Uterus (tissue), 2 donors: ENCODE data around the gene LRP4.

Experiments
- POLR2A ChIP-seq, 2 donors: fragments of 450-650 bp; IDR thresholded peaks; one replicate each; pipeline ENCODE4 v1.6.1; 2016; ENCODE audit warnings: antibody characterized with exemption in 2 of 2, mild to moderate bottlenecking in 1 of 2, moderate library complexity in 1 of 2
- TF ChIP-seq, protein P1 (sequence below), 4 experiments: fragments of 200-600 bp in 2 of 4; fragments of 450-650 bp in 2 of 4; sonication (generic) in 2 of 4; IDR thresholded peaks; one replicate each; pipeline ENCODE4 v1.5.1; 2016 to 2019; ENCODE audit warnings: antibody characterized with exemption in 4 of 4, mild to moderate bottlenecking in 2 of 4, moderate library complexity in 1 of 4

DNA sequence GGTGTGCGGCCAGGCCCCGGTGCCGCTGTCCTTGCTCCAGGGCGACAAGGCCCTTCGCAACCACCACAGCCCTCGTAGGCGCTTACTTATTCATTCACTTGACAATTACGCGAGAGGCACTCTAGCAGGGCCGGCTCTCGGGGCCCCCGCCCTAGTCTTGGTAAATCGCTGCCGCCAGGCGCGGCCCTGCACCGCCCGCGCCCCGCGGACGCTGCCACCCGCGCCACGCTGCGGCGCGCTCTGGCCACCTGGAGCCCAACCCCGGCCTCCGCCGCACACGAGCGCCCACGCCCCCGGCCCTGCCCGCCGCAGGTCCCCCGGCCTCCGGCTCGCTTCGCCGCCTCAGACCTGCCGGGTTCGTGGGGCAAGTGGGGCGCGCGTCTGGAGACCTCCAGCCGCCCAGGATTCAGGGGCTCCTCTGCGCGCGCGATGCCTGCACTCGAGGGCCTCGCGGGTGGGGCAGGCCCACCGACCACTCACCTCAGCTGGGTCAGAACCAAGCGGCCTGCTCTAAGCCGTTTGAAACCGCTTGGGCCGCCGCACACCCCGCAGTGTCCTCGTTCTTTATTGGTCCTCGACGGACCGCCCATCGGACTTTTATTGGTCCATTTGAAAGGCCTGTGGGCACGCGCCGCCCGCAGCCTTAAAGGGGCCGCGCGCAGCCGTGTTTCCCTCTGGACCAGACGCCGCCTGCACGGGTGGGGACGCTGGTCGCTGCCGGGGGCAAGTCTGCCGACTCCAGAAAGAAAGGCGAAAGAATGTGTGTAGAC is 72.4 kb downstream of the LRP4 start, which contains the start of gene CKAP5:
- TF ChIP-seq, protein P1, sequence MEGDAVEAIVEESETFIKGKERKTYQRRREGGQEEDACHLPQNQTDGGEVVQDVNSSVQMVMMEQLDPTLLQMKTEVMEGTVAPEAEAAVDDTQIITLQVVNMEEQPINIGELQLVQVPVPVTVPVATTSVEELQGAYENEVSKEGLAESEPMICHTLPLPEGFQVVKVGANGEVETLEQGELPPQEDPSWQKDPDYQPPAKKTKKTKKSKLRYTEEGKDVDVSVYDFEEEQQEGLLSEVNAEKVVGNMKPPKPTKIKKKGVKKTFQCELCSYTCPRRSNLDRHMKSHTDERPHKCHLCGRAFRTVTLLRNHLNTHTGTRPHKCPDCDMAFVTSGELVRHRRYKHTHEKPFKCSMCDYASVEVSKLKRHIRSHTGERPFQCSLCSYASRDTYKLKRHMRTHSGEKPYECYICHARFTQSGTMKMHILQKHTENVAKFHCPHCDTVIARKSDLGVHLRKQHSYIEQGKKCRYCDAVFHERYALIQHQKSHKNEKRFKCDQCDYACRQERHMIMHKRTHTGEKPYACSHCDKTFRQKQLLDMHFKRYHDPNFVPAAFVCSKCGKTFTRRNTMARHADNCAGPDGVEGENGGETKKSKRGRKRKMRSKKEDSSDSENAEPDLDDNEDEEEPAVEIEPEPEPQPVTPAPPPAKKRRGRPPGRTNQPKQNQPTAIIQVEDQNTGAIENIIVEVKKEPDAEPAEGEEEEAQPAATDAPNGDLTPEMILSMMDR (IDR thresholded peaks at IDR 0.05), result peak in 2 of 4 experiments; percentile 19 to 24
- TF ChIP-seq POLR2A (IDR thresholded peaks at IDR 0.05), result peak; percentile 56 to 69
